CD14-positive monocyte (primary cell): Measurements from ENCODE around the gene FAM184A. TPM values are rescaled to one million over a fixed set of nuclear protein-coding genes. Genes with fewer than 3 reads are reported as not detected.

Experiments used
- DNase-seq, 3 donors: peaks; one replicate each; pipeline ENCODE4 v3.0.0-alpha.2; 2011 to 2022
- H2AFZ ChIP-seq: 2 replicates; pipeline ENCODE4 v1.6.0; 2012; ENCODE audit warnings: mild to moderate bottlenecking, low read depth, low read length, inconsistent platforms; ENCODE audit not compliant: insufficient read depth, poor library complexity, severe bottlenecking
- H3K27ac ChIP-seq, 2 donors: 1 replicate in 1 of 2; 2 replicates in 1 of 2; pipeline ENCODE4 v1.5.1; 2012 to 2013; ENCODE audit warnings: low read length in 2 of 2, control low read depth in 1 of 2, inconsistent platforms in 1 of 2, low read depth in 1 of 2, mild to moderate bottlenecking in 1 of 2
- H3K27me3 ChIP-seq, 2 donors: one replicate each; pipeline versions ENCODE4 v1.6.0 to v1.6.1; 2011 to 2013; ENCODE audit warnings: low read length in 2 of 2; ENCODE audit not compliant: control insufficient read depth in 2 of 2, insufficient read depth in 2 of 2
- H3K36me3 ChIP-seq, 2 donors: replicated peaks in 1 of 2; 1 replicate in 1 of 2; 2 replicates in 1 of 2; pipeline versions ENCODE4 v1.5.1 to v1.6.1; 2012 to 2013; ENCODE audit warnings: low read length in 2 of 2, control low read depth in 1 of 2, inconsistent platforms in 1 of 2, mild to moderate bottlenecking in 1 of 2; ENCODE audit not compliant: insufficient read depth in 2 of 2, control insufficient read depth in 1 of 2
- H3K4me1 ChIP-seq, 2 donors: 1 replicate in 1 of 2; 2 replicates in 1 of 2; pipeline versions ENCODE4 v1.5.1 to v1.6.1; 2012 to 2013; ENCODE audit warnings: low read length in 2 of 2, control low read depth in 1 of 2, inconsistent platforms in 1 of 2, mild to moderate bottlenecking in 1 of 2, moderate library complexity in 1 of 2; ENCODE audit not compliant: insufficient read depth in 2 of 2, control insufficient read depth in 1 of 2
- H3K4me2 ChIP-seq: replicated peaks from 2 replicates; pipeline ENCODE3; 2012; ENCODE audit warnings: low read length, moderate library complexity, mild to moderate bottlenecking; ENCODE audit not compliant: poor library complexity, severe bottlenecking; ENCODE audit errors: extremely low read depth
- H3K4me3 ChIP-seq, 3 experiments: fragments of 200-600 bp in 1 of 3; sonication (generic) in 1 of 3; replicated peaks in 1 of 3; 1 replicate in 2 of 3; 2 replicates in 1 of 3; pipeline ENCODE4 v1.5.1; 2011 to 2013; ENCODE audit warnings: low read length in 3 of 3, mild to moderate bottlenecking in 3 of 3, control low read depth in 2 of 3, low read depth in 2 of 3, inconsistent platforms in 1 of 3, moderate library complexity in 1 of 3
- H3K79me2 ChIP-seq: 2 replicates; pipeline ENCODE4 v1.6.0; 2012; ENCODE audit warnings: mild to moderate bottlenecking, control low read depth, inconsistent platforms, low read length, moderate library complexity; ENCODE audit not compliant: insufficient read depth
- H3K9ac ChIP-seq: 2 replicates; pipeline ENCODE4 v1.6.0; 2017; ENCODE audit warnings: low read length, mild to moderate bottlenecking; ENCODE audit not compliant: insufficient read depth, poor library complexity, severe bottlenecking
- H3K9me3 ChIP-seq, 2 donors: replicated peaks in 1 of 2; 1 replicate in 1 of 2; 2 replicates in 1 of 2; pipeline versions ENCODE4 v1.5.1 to v1.6.1; 2012 to 2013; ENCODE audit warnings: low read length in 2 of 2, control low read depth in 1 of 2; ENCODE audit not compliant: control insufficient read depth in 1 of 2, insufficient read depth in 1 of 2
- H4K20me1 ChIP-seq: 2 replicates; pipeline ENCODE4 v1.6.0; 2012; ENCODE audit warnings: mild to moderate bottlenecking, low read length, control low read depth, moderate library complexity; ENCODE audit not compliant: insufficient read depth
- H3K27ac Mint-ChIP-seq, 7 donors: one replicate each; pipeline ENCODE4 v1.8.0; 2020; ENCODE audit warnings: mild to moderate bottlenecking in 7 of 7, mixed read lengths in 7 of 7, moderate library complexity in 6 of 7, inconsistent platforms in 2 of 7
- H3K27me3 Mint-ChIP-seq, 3 donors: one replicate each; pipeline ENCODE4 v1.8.0; 2021 to 2022; ENCODE audit warnings: low read depth in 3 of 3, mild to moderate bottlenecking in 3 of 3, mixed read lengths in 3 of 3, moderate library complexity in 3 of 3, inconsistent platforms in 1 of 3
- H3K36me3 Mint-ChIP-seq, 2 donors: one replicate each; pipeline ENCODE4 v1.8.0; 2020; ENCODE audit warnings: mixed read lengths in 2 of 2, inconsistent platforms in 1 of 2, mild to moderate bottlenecking in 1 of 2
- H3K4me1 Mint-ChIP-seq: one replicate; pipeline ENCODE4 v1.8.0; 2020; ENCODE audit warnings: mild to moderate bottlenecking, mixed read lengths
- H3K4me3 Mint-ChIP-seq, 2 donors: one replicate each; pipeline ENCODE4 v1.8.0; 2020; ENCODE audit warnings: mild to moderate bottlenecking in 2 of 2, mixed read lengths in 2 of 2, moderate library complexity in 1 of 2
- H3K9me3 Mint-ChIP-seq, 7 donors: one replicate each; pipeline ENCODE4 v1.8.0; 2020 to 2022; ENCODE audit warnings: mixed read lengths in 7 of 7, mild to moderate bottlenecking in 6 of 7, moderate library complexity in 6 of 7, inconsistent platforms in 2 of 7
- CTCF ChIP-seq: fragments of 200-600 bp; IDR thresholded peaks from one replicate; pipeline ENCODE4 v1.8.0; 2022; ENCODE audit warnings: antibody characterized with exemption, mild to moderate bottlenecking
- WGBS: methylation state at CpG from one replicate; pipeline ENCODE4 v1.1.5; 2013; ENCODE audit warnings: missing lambda C conversion rate; ENCODE audit not compliant: insufficient coverage; 5-methylcytosine and 5-hydroxymethylcytosine counted together
- intact Hi-C, 2 donors: fragments of 100-400 bp; cut with micrococcal nuclease; formaldehyde crosslinking; loops; one replicate each; pipeline versions ENCODE4 v1.15.0 to v1.15.1; 2023
- polyA plus RNA-seq, 3 donors: library from polyadenylated mRNA; depleted of rRNA in 1 of 3; unstranded in 2 of 3; stranded (reverse) in 1 of 3; fragments of 300-500 nt in 2 of 3; fragments of >200 nt in 1 of 3; fragmentation: Illumina TruSeq in 2 of 3; gene quantifications; 1 replicate in 2 of 3; 2 replicates in 1 of 3; pipeline ENCODE4 v1.2.3, GENCODE V29; 2012 to 2021

FAM184A gene
- polyA plus RNA-seq, 3 donors: not detected

- H3K27ac ChIP-seq: no peak overlapping the region
- H3K36me3 Mint-ChIP-seq: no peaks in the 10 kb centered on the region
- TF ChIP-seq CTCF: no peak
- H3K27me3 Mint-ChIP-seq: peaks cover 0 to 3% (median 1%) of the 10 kb centered on the region in 3 donors
- no peak overlapping the region for H3K4me3 Mint-ChIP-seq
- H2AFZ ChIP-seq: no peak overlapping the region
- H3K27me3 ChIP-seq: no peaks in the 10 kb centered on the region
- no peak overlapping the region for H3K27ac Mint-ChIP-seq
- WGBS: 97% methylated on average over 3 of the region's 8 CpGs
- no peaks in the 10 kb centered on the region for H3K4me1 Mint-ChIP-seq
- H3K36me3 ChIP-seq: no peaks in the 10 kb centered on the region
- no peaks in the 10 kb centered on the region for H3K79me2 ChIP-seq
- intact Hi-C loops: no loop called here
- H4K20me1 ChIP-seq: no peaks in the 10 kb centered on the region
- H3K4me2 ChIP-seq: no peak overlapping the region
- peaks cover 0 to 12% of the 10 kb centered on the region in 2 donors for H3K9me3 ChIP-seq
- peaks cover 5 to 16% (median 13%) of the 10 kb centered on the region in 7 donors for H3K9me3 Mint-ChIP-seq
- DNase-seq: no peak
- no peaks in the 10 kb centered on the region for H3K4me1 ChIP-seq
- H3K4me3 ChIP-seq: no peak overlapping the region
- no peak overlapping the region for H3K9ac ChIP-seq
Measured at GRCh38 chr6:119040229-119040628, 38.2 kb downstream of the FAM184A start.

- Mint-ChIP-seq H3K4me3 (no peak overlapping the region), H3K27ac (no peak overlapping the region), H3K4me1 (no peaks in the 10 kb centered on the region), H3K9me3 (peaks cover 3 to 12% (median 6%) of the 10 kb centered on the region in 7 donors), H3K36me3 (no peaks in the 10 kb centered on the region), H3K27me3 (peaks cover 0 to 3% (median 1%) of the 10 kb centered on the region in 3 donors)
- no peak for TF ChIP-seq CTCF
- Histone ChIP-seq H3K4me3 (no peak overlapping the region), H3K36me3 (no peaks in the 10 kb centered on the region), H3K27ac (no peak overlapping the region), H3K27me3 (no peaks in the 10 kb centered on the region), H3K9me3 (peaks cover 0 to 8% of the 10 kb centered on the region in 2 donors), H3K4me2 (no peak overlapping the region), H4K20me1 (no peaks in the 10 kb centered on the region), H3K79me2 (no peaks in the 10 kb centered on the region), H3K9ac (no peak overlapping the region), H2AFZ (no peak overlapping the region), H3K4me1 (no peaks in the 10 kb centered on the region)
- no peak for DNase-seq
- intact Hi-C loops: no loop called here
- 100% methylated on average over 1 of the region's 4 CpGs for WGBS
Measured at GRCh38 chr6:119037941-119038623, 40.4 kb downstream of the FAM184A start.
